ENCODE data around the gene CUX1. TPM values are rescaled to one million over a fixed set of nuclear protein-coding genes. Genes with fewer than 3 reads are reported as not detected.

Gene CUX1
- total and polyA plus RNA-seq, 2 of the 13 experiments (the other 11 are each of a cell fraction or from before 2014, with no cell fraction given) = 13.7 to 14.9 TPM

DNA sequence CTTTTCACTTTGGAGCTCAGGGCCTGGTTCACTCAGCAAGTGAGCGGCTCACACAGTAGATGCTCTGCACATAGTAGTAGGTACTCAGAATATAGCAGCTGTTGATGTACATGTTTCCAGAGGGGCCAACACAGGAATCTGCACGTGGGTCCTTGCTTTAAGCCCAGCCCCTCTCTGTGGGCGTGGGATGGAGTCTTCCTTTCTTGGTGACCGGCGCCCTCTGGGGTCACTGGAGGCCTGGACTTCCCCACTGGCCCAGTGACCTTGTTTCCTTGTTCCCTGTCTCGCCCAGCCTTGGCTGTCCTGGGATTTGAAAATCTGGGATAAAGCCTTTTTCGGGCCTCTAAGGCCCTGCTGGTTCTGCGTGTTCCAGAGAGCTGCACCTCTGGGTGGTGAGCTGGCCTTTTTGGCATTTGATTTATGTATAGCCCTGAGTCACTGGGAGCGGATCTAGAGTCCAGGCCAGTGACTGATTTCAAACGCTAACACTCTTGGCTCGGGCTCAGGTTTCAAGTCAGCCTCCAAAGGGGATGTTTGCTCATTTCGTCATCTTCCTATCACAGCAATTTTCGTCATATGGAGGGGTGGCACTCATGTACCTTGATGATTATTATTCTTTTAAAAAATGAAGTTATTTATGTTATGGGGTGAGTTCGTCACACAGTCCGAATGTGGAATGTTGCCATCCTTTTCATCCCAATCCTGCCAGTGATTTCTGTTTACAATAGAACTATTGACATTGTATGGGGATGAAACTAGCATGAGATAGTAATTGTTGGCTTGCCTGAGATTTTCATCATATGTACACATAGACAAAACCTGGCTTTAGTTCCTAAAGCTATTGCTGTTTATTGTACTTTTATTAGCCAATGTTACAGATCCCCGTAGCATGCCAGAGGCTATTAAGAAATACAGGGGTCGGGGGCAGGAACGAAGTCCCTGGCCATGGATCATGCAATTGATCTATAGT lies 65.5 kb downstream of the CUX1 start (continued):
- peak; percentile 65; the same call in 1 of the 2 replicates for TF ChIP-seq ZNF772 (CRISPR knock-in tag; IDR thresholded peaks at IDR 0.05)
- TF ChIP-seq TOPORS (CRISPR knock-in tag; IDR thresholded peaks at IDR 0.05) = no peak
- TF ChIP-seq, protein P1, sequence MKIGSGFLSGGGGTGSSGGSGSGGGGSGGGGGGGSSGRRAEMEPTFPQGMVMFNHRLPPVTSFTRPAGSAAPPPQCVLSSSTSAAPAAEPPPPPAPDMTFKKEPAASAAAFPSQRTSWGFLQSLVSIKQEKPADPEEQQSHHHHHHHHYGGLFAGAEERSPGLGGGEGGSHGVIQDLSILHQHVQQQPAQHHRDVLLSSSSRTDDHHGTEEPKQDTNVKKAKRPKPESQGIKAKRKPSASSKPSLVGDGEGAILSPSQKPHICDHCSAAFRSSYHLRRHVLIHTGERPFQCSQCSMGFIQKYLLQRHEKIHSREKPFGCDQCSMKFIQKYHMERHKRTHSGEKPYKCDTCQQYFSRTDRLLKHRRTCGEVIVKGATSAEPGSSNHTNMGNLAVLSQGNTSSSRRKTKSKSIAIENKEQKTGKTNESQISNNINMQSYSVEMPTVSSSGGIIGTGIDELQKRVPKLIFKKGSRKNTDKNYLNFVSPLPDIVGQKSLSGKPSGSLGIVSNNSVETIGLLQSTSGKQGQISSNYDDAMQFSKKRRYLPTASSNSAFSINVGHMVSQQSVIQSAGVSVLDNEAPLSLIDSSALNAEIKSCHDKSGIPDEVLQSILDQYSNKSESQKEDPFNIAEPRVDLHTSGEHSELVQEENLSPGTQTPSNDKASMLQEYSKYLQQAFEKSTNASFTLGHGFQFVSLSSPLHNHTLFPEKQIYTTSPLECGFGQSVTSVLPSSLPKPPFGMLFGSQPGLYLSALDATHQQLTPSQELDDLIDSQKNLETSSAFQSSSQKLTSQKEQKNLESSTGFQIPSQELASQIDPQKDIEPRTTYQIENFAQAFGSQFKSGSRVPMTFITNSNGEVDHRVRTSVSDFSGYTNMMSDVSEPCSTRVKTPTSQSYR (CRISPR knock-in tag; IDR thresholded peaks at IDR 0.05; ENCODE audit: borderline replicate concordance) = no peak
- TF ChIP-seq NR2F6 (IDR thresholded peaks at IDR 0.05) = peak; percentile 66
- TF ChIP-seq NR2F6 (CRISPR knock-in tag; IDR thresholded peaks at IDR 0.05) = peak; percentile 47
- TF ChIP-seq GATA4 (IDR thresholded peaks at IDR 0.05; ENCODE audit: borderline replicate concordance, low read depth) = no peak; the same call in 1 of the 2 replicates
- TF ChIP-seq, protein P2, sequence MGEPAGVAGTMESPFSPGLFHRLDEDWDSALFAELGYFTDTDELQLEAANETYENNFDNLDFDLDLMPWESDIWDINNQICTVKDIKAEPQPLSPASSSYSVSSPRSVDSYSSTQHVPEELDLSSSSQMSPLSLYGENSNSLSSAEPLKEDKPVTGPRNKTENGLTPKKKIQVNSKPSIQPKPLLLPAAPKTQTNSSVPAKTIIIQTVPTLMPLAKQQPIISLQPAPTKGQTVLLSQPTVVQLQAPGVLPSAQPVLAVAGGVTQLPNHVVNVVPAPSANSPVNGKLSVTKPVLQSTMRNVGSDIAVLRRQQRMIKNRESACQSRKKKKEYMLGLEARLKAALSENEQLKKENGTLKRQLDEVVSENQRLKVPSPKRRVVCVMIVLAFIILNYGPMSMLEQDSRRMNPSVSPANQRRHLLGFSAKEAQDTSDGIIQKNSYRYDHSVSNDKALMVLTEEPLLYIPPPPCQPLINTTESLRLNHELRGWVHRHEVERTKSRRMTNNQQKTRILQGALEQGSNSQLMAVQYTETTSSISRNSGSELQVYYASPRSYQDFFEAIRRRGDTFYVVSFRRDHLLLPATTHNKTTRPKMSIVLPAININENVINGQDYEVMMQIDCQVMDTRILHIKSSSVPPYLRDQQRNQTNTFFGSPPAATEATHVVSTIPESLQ (CRISPR knock-in tag; conservative IDR thresholded peaks at IDR 0.05) = no peak
- TF ChIP-seq NR2C2 (CRISPR knock-in tag; IDR thresholded peaks at IDR 0.05; ENCODE audit: borderline replicate concordance) = peak; percentile 70; the same call in 1 of the 2 replicates
- TF ChIP-seq ZNF232 (CRISPR knock-in tag; IDR thresholded peaks at IDR 0.05; ENCODE audit: borderline replicate concordance) = peak; percentile 12; the same call in 1 of the 2 replicates
- TF ChIP-seq KLF11 (CRISPR knock-in tag; IDR thresholded peaks at IDR 0.05) = no peak
- TF ChIP-seq CREB1 (IDR thresholded peaks at IDR 0.05) = peak; percentile 89
- peak; percentile 90 for TF ChIP-seq CREB1 (CRISPR knock-in tag; IDR thresholded peaks at IDR 0.05)
- peak; percentile 31; the same call in 1 of the 2 replicates for TF ChIP-seq ZNF350 (CRISPR knock-in tag; IDR thresholded peaks at IDR 0.05; ENCODE audit: borderline replicate concordance, low read depth)
- TF ChIP-seq ZFX (CRISPR knock-in tag; IDR thresholded peaks at IDR 0.05; ENCODE audit: low read depth) = peak; percentile 80
- TF ChIP-seq BHLHE40 (IDR thresholded peaks at IDR 0.05; ENCODE audit: low read length) = peak; percentile 71
- TF ChIP-seq KAT2B (IDR thresholded peaks at IDR 0.05; ENCODE audit: borderline replicate concordance, low read depth, low read length) = no peak
- TF ChIP-seq, protein P3, sequence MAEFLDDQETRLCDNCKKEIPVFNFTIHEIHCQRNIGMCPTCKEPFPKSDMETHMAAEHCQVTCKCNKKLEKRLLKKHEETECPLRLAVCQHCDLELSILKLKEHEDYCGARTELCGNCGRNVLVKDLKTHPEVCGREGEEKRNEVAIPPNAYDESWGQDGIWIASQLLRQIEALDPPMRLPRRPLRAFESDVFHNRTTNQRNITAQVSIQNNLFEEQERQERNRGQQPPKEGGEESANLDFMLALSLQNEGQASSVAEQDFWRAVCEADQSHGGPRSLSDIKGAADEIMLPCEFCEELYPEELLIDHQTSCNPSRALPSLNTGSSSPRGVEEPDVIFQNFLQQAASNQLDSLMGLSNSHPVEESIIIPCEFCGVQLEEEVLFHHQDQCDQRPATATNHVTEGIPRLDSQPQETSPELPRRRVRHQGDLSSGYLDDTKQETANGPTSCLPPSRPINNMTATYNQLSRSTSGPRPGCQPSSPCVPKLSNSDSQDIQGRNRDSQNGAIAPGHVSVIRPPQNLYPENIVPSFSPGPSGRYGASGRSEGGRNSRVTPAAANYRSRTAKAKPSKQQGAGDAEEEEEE (CRISPR knock-in tag; IDR thresholded peaks at IDR 0.05; ENCODE audit: borderline replicate concordance) = no peak
- TF ChIP-seq, protein P4, sequence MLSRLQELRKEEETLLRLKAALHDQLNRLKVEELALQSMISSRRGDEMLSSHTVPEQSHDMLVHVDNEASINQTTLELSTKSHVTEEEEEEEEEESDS (CRISPR knock-in tag; IDR thresholded peaks at IDR 0.05; ENCODE audit: borderline replicate concordance) = 0 out of 2 replicates have a peak, but pooled peaks have one; percentile 24
- peak; percentile 84 for TF ChIP-seq IRF2 (CRISPR knock-in tag; IDR thresholded peaks at IDR 0.05)
- TF ChIP-seq ZNF775 (CRISPR knock-in tag; IDR thresholded peaks at IDR 0.05; ENCODE audit: borderline replicate concordance) = no peak
- TF ChIP-seq, protein P5, sequence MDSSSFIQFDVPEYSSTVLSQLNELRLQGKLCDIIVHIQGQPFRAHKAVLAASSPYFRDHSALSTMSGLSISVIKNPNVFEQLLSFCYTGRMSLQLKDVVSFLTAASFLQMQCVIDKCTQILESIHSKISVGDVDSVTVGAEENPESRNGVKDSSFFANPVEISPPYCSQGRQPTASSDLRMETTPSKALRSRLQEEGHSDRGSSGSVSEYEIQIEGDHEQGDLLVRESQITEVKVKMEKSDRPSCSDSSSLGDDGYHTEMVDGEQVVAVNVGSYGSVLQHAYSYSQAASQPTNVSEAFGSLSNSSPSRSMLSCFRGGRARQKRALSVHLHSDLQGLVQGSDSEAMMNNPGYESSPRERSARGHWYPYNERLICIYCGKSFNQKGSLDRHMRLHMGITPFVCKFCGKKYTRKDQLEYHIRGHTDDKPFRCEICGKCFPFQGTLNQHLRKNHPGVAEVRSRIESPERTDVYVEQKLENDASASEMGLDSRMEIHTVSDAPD (CRISPR knock-in tag; IDR thresholded peaks at IDR 0.05) = peak; percentile 70; the same call in 1 of the 2 replicates
